OCI-LY1 (cell line): Measurements from ENCODE around the gene RNASEH1.
A peak's percentile ranks its signal among the peaks of the same experiment; 100 is the strongest.

Experiments used
- H2AFZ ChIP-seq: fragments of 200-600 bp; sonication (generic), shearing (Covaris generic); 2 replicates; pipeline ENCODE4 v1.6.0; 2014; ENCODE audit warnings: antibody characterized with exemption, mild to moderate bottlenecking, low read length
- H3F3A ChIP-seq: fragments of 200-600 bp; sonication (generic), shearing (Covaris generic); 2 replicates; pipeline ENCODE4 v1.6.0; 2014; ENCODE audit warnings: mild to moderate bottlenecking, antibody characterized with exemption, low read length, moderate library complexity; ENCODE audit not compliant: insufficient read depth
- H3K27ac ChIP-seq: fragments of 200-600 bp; sonication (generic); 2 replicates; pipeline ENCODE4 v1.5.1; 2014; ENCODE audit warnings: low read length, mixed run types, mild to moderate bottlenecking, low read depth; ENCODE audit not compliant: poor library complexity, severe bottlenecking
- H3K27me3 ChIP-seq: fragments of 200-600 bp; sonication (generic); 2 replicates; pipeline ENCODE4 v1.6.0; 2014; ENCODE audit warnings: antibody characterized with exemption, mild to moderate bottlenecking, low read length, moderate library complexity; ENCODE audit not compliant: insufficient read depth
- H3K36me3 ChIP-seq: fragments of 200-600 bp; sonication (generic); 2 replicates; pipeline ENCODE4 v1.6.1; 2014; ENCODE audit warnings: mild to moderate bottlenecking, antibody characterized with exemption, low read length, moderate library complexity, mixed read lengths; ENCODE audit not compliant: insufficient read depth
- H3K4me1 ChIP-seq: fragments of 200-600 bp; sonication (generic); 2 replicates; pipeline ENCODE4 v1.5.1; 2014; ENCODE audit warnings: mild to moderate bottlenecking, low read length, moderate library complexity; ENCODE audit not compliant: insufficient read depth, severe bottlenecking
- H3K4me2 ChIP-seq: fragments of 200-600 bp; sonication (generic), shearing (Covaris generic); 2 replicates; pipeline ENCODE4 v1.6.1; 2014; ENCODE audit warnings: low read length
- H3K4me3 ChIP-seq: fragments of 200-600 bp; sonication (generic); 2 replicates; pipeline ENCODE4 v1.5.1; 2014; ENCODE audit warnings: low read length, low read depth, mild to moderate bottlenecking, mixed read lengths; ENCODE audit not compliant: poor library complexity, severe bottlenecking
- H3K79me2 ChIP-seq: fragments of 200-600 bp; shearing (Covaris generic); 2 replicates; pipeline ENCODE4 v1.6.1; 2016; ENCODE audit warnings: mixed run types, low read length, mixed read lengths; ENCODE audit not compliant: insufficient read depth
- H3K9ac ChIP-seq: fragments of 200-600 bp; sonication (generic), shearing (Covaris generic); 2 replicates; pipeline ENCODE4 v1.6.1; 2014; ENCODE audit warnings: mild to moderate bottlenecking, low read length, mixed read lengths
- H3K9me2 ChIP-seq: fragments of 200-600 bp; sonication (generic), shearing (Covaris generic); 2 replicates; pipeline ENCODE4 v1.6.1; 2014; ENCODE audit warnings: low read depth, mild to moderate bottlenecking, low read length, mixed read lengths
- H3K9me3 ChIP-seq: fragments of 200-600 bp; shearing (Covaris generic); 2 replicates; pipeline ENCODE4 v1.6.1; 2014; ENCODE audit warnings: low read length, mixed read lengths
- H4K20me1 ChIP-seq: fragments of 200-600 bp; sonication (generic), shearing (Covaris generic); 2 replicates; pipeline ENCODE4 v1.6.0; 2016; ENCODE audit warnings: mild to moderate bottlenecking, low read length; ENCODE audit not compliant: insufficient read depth
- CTCF ChIP-seq: fragments of 200-600 bp; sonication (generic), shearing (Covaris generic); IDR thresholded peaks from 2 replicates; pipeline ENCODE4 v1.5.1; 2017; ENCODE audit warnings: mild to moderate bottlenecking, antibody characterized with exemption, low read length, moderate library complexity, mixed read lengths
- EZH2 ChIP-seq: fragments of 200-600 bp; sonication (generic), shearing (Covaris generic); IDR thresholded peaks from 2 replicates; pipeline ENCODE4 v1.8.0; 2017; ENCODE audit warnings: borderline replicate concordance, mixed run types, mild to moderate bottlenecking, antibody characterized with exemption, low read length, moderate library complexity, mixed read lengths

Gene RNASEH1

GRCh38 chr2:3558205-3559014 lies at the start of gene RNASEH1:
TSS of gene RNASEH1 (minus strand) at chr2:3558333. CDS start at chr2:3558260, 73 bp downstream.
- H3K4me1 ChIP-seq, result peaks cover 34% of the 10 kb centered on the region

DNA sequence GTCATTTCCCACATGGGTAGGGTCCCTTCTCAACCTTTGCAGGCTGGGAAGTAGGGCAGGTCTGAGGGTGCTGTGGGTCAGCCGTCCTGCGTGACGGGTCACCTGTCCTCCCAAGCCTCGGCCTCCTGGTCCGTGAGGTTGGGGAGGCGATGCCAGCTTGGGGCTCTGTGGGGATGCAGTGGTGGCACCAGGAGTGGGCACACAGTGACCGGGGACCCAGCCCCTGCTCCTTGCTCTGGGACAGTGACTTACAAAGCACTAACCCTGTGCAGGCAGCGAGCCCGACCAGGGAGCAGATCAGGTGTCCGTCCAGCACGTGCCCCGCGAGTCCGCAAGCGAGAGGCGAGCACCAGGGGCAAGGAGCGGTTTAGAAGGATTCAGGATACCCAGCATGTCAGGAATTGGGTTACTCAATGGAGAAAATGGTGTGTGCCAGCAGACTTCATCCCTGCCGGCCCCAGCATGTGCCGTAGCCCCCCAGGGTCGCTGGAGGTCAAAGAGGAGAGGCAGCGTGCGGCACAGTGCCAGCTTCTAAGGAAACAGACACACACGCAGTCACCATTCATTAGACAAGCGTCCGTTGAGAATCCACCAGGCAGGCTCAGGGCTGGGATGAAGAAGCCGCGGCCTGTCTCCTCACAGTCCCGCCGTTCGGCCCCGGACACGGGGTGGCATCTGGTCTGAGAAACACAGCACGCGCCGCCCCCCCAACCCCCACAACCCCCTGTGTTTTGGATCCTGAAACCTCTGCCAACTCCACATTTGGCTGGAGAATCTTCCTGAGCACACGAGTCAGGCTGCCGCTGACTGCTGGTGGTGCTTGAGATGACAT lies 48.5 kb upstream of the RNASEH1 start:
- Histone ChIP-seq H3K4me2 (no peak overlapping the region), H2AFZ (no peak overlapping the region), H3K4me3 (no peak overlapping the region)

More at GRCh38 chr2:3558205-3559014, at the start of gene RNASEH1:
- H3K9me3 ChIP-seq, result no peaks in the 10 kb centered on the region
- peak within 1 kb of the TSS; percentile 91 for H3K4me2 ChIP-seq
- no peaks in the 10 kb centered on the region for H3K9me2 ChIP-seq
- TF ChIP-seq CTCF (no peak), EZH2 (no peak)
- peak within 1 kb of the TSS; percentile 84 for H3K4me3 ChIP-seq
- H3K27ac ChIP-seq, result peak within 1 kb of the TSS; percentile 91
- peaks cover 7% of the 10 kb centered on the region; the same call in 1 of the 2 replicates for H3F3A ChIP-seq
- peak within 1 kb of the TSS; percentile 89 for H3K9ac ChIP-seq
- no peak within 1 kb of the TSS for H2AFZ ChIP-seq
- H3K36me3 ChIP-seq, result peaks cover 34% of the 10 kb centered on the region
- no peaks in the 10 kb centered on the region for H3K27me3 ChIP-seq
- H4K20me1 ChIP-seq, result no peaks in the 10 kb centered on the region
- peaks cover 14% of the 10 kb centered on the region for H3K79me2 ChIP-seq

GRCh38 chr2:3606028-3606369 lies 47.9 kb upstream of the RNASEH1 start:
- Histone ChIP-seq H3K27me3 (0 out of 2 replicates have a peak, but pooled peaks cover 8% of the 10 kb centered on the region), H3K79me2 (no peaks in the 10 kb centered on the region), H3K4me1 (peaks cover 49% of the 10 kb centered on the region), H3K9me3 (no peaks in the 10 kb centered on the region), H3K9me2 (no peaks in the 10 kb centered on the region), H3F3A (no peaks in the 10 kb centered on the region; the same call in 1 of the 2 replicates), H3K4me3 (peak overlapping the region; percentile 37), H3K9ac (no peak overlapping the region), H3K27ac (peak overlapping the region; percentile 80), H3K4me2 (no peak overlapping the region), H3K36me3 (no peaks in the 10 kb centered on the region), H2AFZ (peak overlapping the region; percentile 88; the same call in 1 of the 2 replicates), H4K20me1 (no peaks in the 10 kb centered on the region)
- TF ChIP-seq CTCF (no peak), EZH2 (no peak)

More for the DNA sequence above, 48.5 kb upstream of the RNASEH1 start:
- Histone ChIP-seq H3K36me3 (no peaks in the 10 kb centered on the region), H3K9ac (no peak overlapping the region), H3K27me3 (0 out of 2 replicates have a peak, but pooled peaks cover 8% of the 10 kb centered on the region), H3K9me2 (no peaks in the 10 kb centered on the region), H3K9me3 (no peaks in the 10 kb centered on the region), H3F3A (no peaks in the 10 kb centered on the region; the same call in 1 of the 2 replicates), H3K27ac (peak overlapping the region; percentile 80), H3K79me2 (no peaks in the 10 kb centered on the region), H3K4me1 (peaks cover 55% of the 10 kb centered on the region), H4K20me1 (no peaks in the 10 kb centered on the region)
- TF ChIP-seq EZH2 (no peak), CTCF (no peak)
